A673 (cell line): ENCODE results near the gene NFS1. TPM values are rescaled to one million over a fixed set of nuclear protein-coding genes. Genes with fewer than 3 reads are reported as not detected.
"Not testable (repeated sequence)": the region's sequence is repeated elsewhere in the genome, so short reads cannot be mapped to it uniquely, and the experiment has no call there.

Experiments used
- BruUV-seq: library from RNA; stranded (reverse); fragments of 400-500 nt; replicated peaks from 2 replicates; lab custom pipeline; 2021; lab: Mats Ljungman, UMichigan
- CTCF ChIA-PET: fragments of 300-600 bp; sonication (Branson Sonifier 250); formaldehyde crosslinking; loops from one replicate; lab custom pipeline; 2022; ENCODE audit warnings: antibody characterized with exemption; lab: Charles Lee
- POLR2A ChIA-PET: fragments of 300-600 bp; sonication (Branson Sonifier 250); formaldehyde crosslinking; loops from one replicate; lab custom pipeline; 2022; ENCODE audit warnings: antibody characterized with exemption; ENCODE audit not compliant: low non-redundant PET; lab: Charles Lee
- DNase-seq: peaks from one replicate; pipeline ENCODE4 v3.0.0-alpha.2; 2015; ENCODE audit warnings: low spot score
- H3K27ac ChIP-seq: fragments of 200-600 bp; sonication (generic); 2 replicates; pipeline ENCODE4 v1.5.1; 2016; ENCODE audit warnings: mixed run types, low read depth, mild to moderate bottlenecking, mixed read lengths, antibody characterized with exemption, low read length; ENCODE audit not compliant: poor library complexity, severe bottlenecking
- H3K27me3 ChIP-seq: fragments of 200-600 bp; sonication (generic); replicated peaks from 2 replicates; pipeline ENCODE4 v1.6.1; 2017; ENCODE audit warnings: mixed run types, low read depth, mild to moderate bottlenecking, mixed read lengths, antibody characterized with exemption, low read length; ENCODE audit not compliant: insufficient read depth, poor library complexity
- H3K36me3 ChIP-seq: fragments of 200-600 bp; sonication (generic); 2 replicates; pipeline ENCODE4 v1.6.1; 2016; ENCODE audit warnings: mixed run types, mild to moderate bottlenecking, mixed read lengths, antibody characterized with exemption, low read length; ENCODE audit not compliant: insufficient read depth, poor library complexity, severe bottlenecking
- H3K4me1 ChIP-seq: fragments of 200-600 bp; sonication (generic); 2 replicates; pipeline ENCODE4 v1.6.1; 2017; ENCODE audit warnings: mixed run types, mild to moderate bottlenecking, mixed read lengths, antibody characterized with exemption, low read length; ENCODE audit not compliant: insufficient read depth, poor library complexity, severe bottlenecking
- H3K4me3 ChIP-seq: fragments of 200-600 bp; sonication (generic); 2 replicates; pipeline ENCODE4 v1.5.1; 2016; ENCODE audit warnings: low read depth, mixed run types, mild to moderate bottlenecking, mixed read lengths, low read length; ENCODE audit not compliant: poor library complexity, severe bottlenecking
- H3K9me3 ChIP-seq: fragments of 200-600 bp; sonication (generic); 2 replicates; pipeline ENCODE4 v1.6.1; 2016; ENCODE audit warnings: mixed run types, low read depth, mild to moderate bottlenecking, mixed read lengths, antibody characterized with exemption, low read length; ENCODE audit not compliant: poor library complexity, severe bottlenecking
- CTCF ChIP-seq: fragments of 300-800, 200-600 bp; sonication (generic); conservative IDR thresholded peaks from 2 replicates; pipeline ENCODE4 v1.5.1; 2017; ENCODE audit warnings: low read depth, mild to moderate bottlenecking, antibody characterized with exemption, low read length, moderate library complexity, mixed read lengths
- EZH2 ChIP-seq: fragments of 200-600 bp; sonication (generic); IDR thresholded peaks from 2 replicates; pipeline ENCODE4 v1.6.1; 2017; ENCODE audit warnings: borderline replicate concordance, low read depth, mild to moderate bottlenecking, mixed read lengths, antibody characterized with exemption, low read length; ENCODE audit not compliant: poor library complexity, severe bottlenecking
- intact Hi-C: fragments of 100-400 bp; cut with micrococcal nuclease; formaldehyde crosslinking; loops from one replicate; pipeline ENCODE4 v1.10.0; 2022; ENCODE audit not compliant: unreplicated experiment
- total RNA-seq: library from RNA; stranded (reverse); gene quantifications from 2 replicates; pipeline ENCODE4 v1.2.3, GENCODE V29; 2021

The NFS1 gene
- total RNA-seq, 1 experiment from 2014 or later, result 22.2 TPM

- TF ChIP-seq EZH2, result no peak
- TF ChIP-seq CTCF, result no peak
- intact Hi-C loops, result no loop called here
- Histone ChIP-seq H3K9me3 (no peaks in the 10 kb centered on the region), H3K27me3 (no peaks in the 10 kb centered on the region), H3K4me1 (no peaks in the 10 kb centered on the region), H3K36me3 (peaks cover 100% of the 10 kb centered on the region), H3K4me3 (no peak overlapping the region), H3K27ac (no peak overlapping the region)
- ChIA-PET CTCF (no interaction called here), POLR2A (no interaction called here)
- no TSS peak for BruUV-seq
- DNase-seq, result no peak
Measured at GRCh38 chr20:35708502-35708901, 9.3 kb upstream of the NFS1 start.

GRCh38 chr20:35706591-35707529 is 7.7 kb upstream of the NFS1 start:
- POLR2A ChIA-PET, result interaction anchor here (1.2 kb wide), 1 partner anchor 32 kb away, joined by 3 read pairs; no protein-coding TSS in a partner anchor
- H3K36me3 ChIP-seq, result peaks cover 99% of the 10 kb centered on the region
- H3K27ac ChIP-seq, H3K9me3 ChIP-seq, H3K27me3 ChIP-seq, DNase-seq, H3K4me3 ChIP-seq, CTCF ChIA-PET, BruUV-seq, intact Hi-C loops: not testable (repeated sequence)
- peaks cover 13% of the 10 kb centered on the region for H3K4me1 ChIP-seq

GRCh38 chr20:35705894-35706293 is 6.7 kb upstream of the NFS1 start:
- peaks cover 14% of the 10 kb centered on the region for H3K4me1 ChIP-seq
- intact Hi-C loops, H3K27me3 ChIP-seq, DNase-seq, POLR2A ChIA-PET, H3K9me3 ChIP-seq, CTCF ChIA-PET, H3K4me3 ChIP-seq, H3K27ac ChIP-seq, BruUV-seq: not testable (repeated sequence)
- peaks cover 97% of the 10 kb centered on the region for H3K36me3 ChIP-seq

- peaks cover 87% of the 10 kb centered on the region for H3K36me3 ChIP-seq
- peaks cover 23% of the 10 kb centered on the region for H3K4me1 ChIP-seq
- no TSS peak for BruUV-seq
- H3K9me3 ChIP-seq, result no peaks in the 10 kb centered on the region
- no peak for TF ChIP-seq CTCF
- no peak for TF ChIP-seq EZH2
- H3K4me3 ChIP-seq, result no peak overlapping the region
- DNase-seq, result no peak
- no peaks in the 10 kb centered on the region for H3K27me3 ChIP-seq
- POLR2A ChIA-PET, result no interaction called here
- CTCF ChIA-PET, result no interaction called here
- intact Hi-C loops, result loop anchor here (5.0 kb wide), 1 partner anchor 33 kb away; no protein-coding TSS in a partner anchor
- H3K27ac ChIP-seq, result no peak overlapping the region
Measured at GRCh38 chr20:35704514-35705261, 5.5 kb upstream of the NFS1 start.
